HG03159 (cell line): ENCODE measurements around the gene UTS2.

ENCODE experiments used
- ATAC-seq: cut with Tn5 transposase; IDR thresholded peaks from one replicate; pipeline ENCODE4 v1.9.1; 2021; ENCODE audit warnings: mild to moderate bottlenecking, moderate library complexity; ENCODE audit not compliant: unreplicated experiment

The UTS2 gene

GRCh38 chr1:7813677-7814373 lies 39.0 kb downstream of the UTS2 start:
- no peak for ATAC-seq

- ATAC-seq, result no peak
Observed at GRCh38 chr1:7811476-7811875, 41.4 kb downstream of the UTS2 start.

- ATAC-seq, result no peak
Observed at GRCh38 chr1:7810395-7810794, 42.5 kb downstream of the UTS2 start.

- no peak for ATAC-seq
Observed at GRCh38 chr1:7809742-7810141, 43.1 kb downstream of the UTS2 start.

GRCh38 chr1:7808253-7808844 lies 44.5 kb downstream of the UTS2 start:
- no peak for ATAC-seq

- no peak for ATAC-seq
Observed at GRCh38 chr1:7805460-7805859, 47.4 kb downstream of the UTS2 start.
